GM08714 (cell line): ENCODE measurements around the gene MYB.

Experiments
- H3K4me3 ChIP-seq: fragments of 200-500 bp; sonication (Bioruptor generic); 2 replicates; pipeline ENCODE4 v1.5.1; 2014; ENCODE audit warnings: mild to moderate bottlenecking, low read length, inconsistent platforms
- ZNF274 ChIP-seq: IDR thresholded peaks from 2 replicates; pipeline ENCODE4 v1.6.1; 2012; ENCODE audit warnings: mild to moderate bottlenecking, low read depth, low read length

The MYB gene

GRCh38 chr6:135191508-135192255 lies 10.6 kb downstream of the MYB start:
- TF ChIP-seq ZNF274: no peak
- H3K4me3 ChIP-seq: no peak overlapping the region

GRCh38 chr6:135192256-135193174 lies 11.4 kb downstream of the MYB start:
- no peak for TF ChIP-seq ZNF274
- H3K4me3 ChIP-seq: no peak overlapping the region

GRCh38 chr6:135193221-135193620 lies 12.1 kb downstream of the MYB start:
- H3K4me3 ChIP-seq: no peak overlapping the region
- TF ChIP-seq ZNF274: no peak

GRCh38 chr6:135195041-135195440 lies 13.9 kb downstream of the MYB start:
- no peak overlapping the region for H3K4me3 ChIP-seq
- TF ChIP-seq ZNF274: no peak

GRCh38 chr6:135195522-135195921 lies 14.4 kb downstream of the MYB start:
- TF ChIP-seq ZNF274: no peak
- H3K4me3 ChIP-seq: no peak overlapping the region

GRCh38 chr6:135196739-135197510 lies 15.8 kb downstream of the MYB start:
- no peak for TF ChIP-seq ZNF274

GRCh38 chr6:135202836-135203235 lies 21.7 kb downstream of the MYB start:
- no peak for TF ChIP-seq ZNF274

More at GRCh38 chr6:135196739-135197510, 15.8 kb downstream of the MYB start:
- no peak overlapping the region for H3K4me3 ChIP-seq

GRCh38 chr6:135204951-135205350 lies 23.8 kb downstream of the MYB start:
- no peak for TF ChIP-seq ZNF274
- no peak overlapping the region for H3K4me3 ChIP-seq

More at GRCh38 chr6:135202836-135203235, 21.7 kb downstream of the MYB start:
- no peak overlapping the region for H3K4me3 ChIP-seq

GRCh38 chr6:135209803-135210202 lies 28.7 kb downstream of the MYB start:
- TF ChIP-seq ZNF274: no peak
- no peak overlapping the region for H3K4me3 ChIP-seq

- no peak for TF ChIP-seq ZNF274
- no peak overlapping the region for H3K4me3 ChIP-seq
Observed at GRCh38 chr6:135210632-135211305, 29.7 kb downstream of the MYB start.

- no peak for TF ChIP-seq ZNF274
- no peak overlapping the region for H3K4me3 ChIP-seq
Observed at GRCh38 chr6:135211306-135211702, 30.2 kb downstream of the MYB start.

- no peak for TF ChIP-seq ZNF274
- no peak overlapping the region for H3K4me3 ChIP-seq
Observed at GRCh38 chr6:135212020-135212806, 31.1 kb downstream of the MYB start.

- H3K4me3 ChIP-seq: no peak overlapping the region
- no peak for TF ChIP-seq ZNF274
Observed at GRCh38 chr6:135212935-135213334, 31.8 kb downstream of the MYB start.

- TF ChIP-seq ZNF274: no peak
- H3K4me3 ChIP-seq: no peak overlapping the region
Observed at GRCh38 chr6:135213616-135214015, 32.5 kb downstream of the MYB start.
